GM19468 (cell line): ENCODE measurements around the gene SYNPR.

Experiments
- ATAC-seq: cut with Tn5 transposase; IDR thresholded peaks from one replicate; pipeline ENCODE4 v1.9.1; 2021; ENCODE audit warnings: mild to moderate bottlenecking, moderate library complexity, moderate number of reproducible peaks; ENCODE audit not compliant: unreplicated experiment; ENCODE audit errors: extremely low read depth

SYNPR gene

DNA sequence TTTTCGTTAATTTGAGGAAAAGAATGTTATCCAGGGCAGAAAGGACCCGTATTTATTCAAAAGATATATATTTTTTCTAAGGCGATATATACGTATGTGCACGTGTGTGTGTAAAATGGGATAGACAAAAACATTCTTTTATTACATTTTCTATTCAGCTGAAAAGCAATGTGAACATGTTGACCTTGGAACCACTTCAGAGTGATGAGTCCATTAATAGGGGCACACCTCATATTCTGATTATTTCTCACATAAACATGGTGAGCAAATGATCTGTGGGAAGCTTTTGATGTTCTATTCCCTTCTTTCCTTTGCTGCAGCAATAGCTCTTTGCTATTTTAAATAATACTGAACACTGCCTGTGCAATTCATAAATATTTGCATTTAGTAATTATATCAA lies 87.6 kb downstream of the SYNPR start:
- ATAC-seq: no peak

DNA sequence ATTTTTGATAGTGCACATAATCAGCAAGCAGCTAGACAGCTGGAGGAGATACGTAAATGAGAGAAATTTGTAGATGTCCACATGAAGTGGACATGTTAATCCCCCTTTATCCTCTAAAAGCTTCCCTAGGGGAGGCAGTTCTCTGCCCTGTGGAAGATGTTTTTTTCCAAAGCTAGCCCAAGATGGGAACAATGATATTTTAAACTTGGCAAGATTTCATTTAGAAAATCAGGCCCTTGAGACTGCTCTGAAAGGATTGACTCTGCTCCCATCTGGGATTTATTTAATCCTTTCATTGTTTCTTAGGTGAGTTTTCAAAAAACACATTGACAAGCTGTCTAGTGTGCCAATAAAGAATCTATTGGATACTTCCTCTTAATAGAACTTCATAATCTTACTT lies 92.0 kb downstream of the SYNPR start:
- ATAC-seq: no peak

- ATAC-seq: no peak
These were observed 104.9 kb downstream of the SYNPR start for GRCh38 chr3:63383040-63383439.

DNA sequence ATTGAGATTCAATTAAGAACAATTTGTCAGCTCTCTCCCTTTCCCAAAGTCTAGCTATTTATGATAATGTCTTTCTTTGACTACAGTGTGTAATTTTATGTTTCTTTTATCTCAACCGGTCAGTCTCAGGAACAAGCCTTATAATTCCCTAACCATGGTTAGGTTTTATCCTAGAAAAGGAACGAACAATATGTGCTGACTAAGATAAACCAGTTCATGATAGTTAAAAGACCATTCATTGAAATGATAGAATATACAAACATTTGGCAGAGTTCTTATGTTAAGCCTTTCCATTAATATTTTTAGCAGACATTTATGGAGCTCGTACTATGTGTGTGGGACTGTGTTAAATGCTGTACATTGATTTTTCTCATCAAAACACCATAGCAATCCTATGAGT lies 106.3 kb downstream of the SYNPR start:
- ATAC-seq: no peak

GRCh38 chr3:63385629-63386028 lies 107.5 kb downstream of the SYNPR start:
- ATAC-seq: no peak

DNA sequence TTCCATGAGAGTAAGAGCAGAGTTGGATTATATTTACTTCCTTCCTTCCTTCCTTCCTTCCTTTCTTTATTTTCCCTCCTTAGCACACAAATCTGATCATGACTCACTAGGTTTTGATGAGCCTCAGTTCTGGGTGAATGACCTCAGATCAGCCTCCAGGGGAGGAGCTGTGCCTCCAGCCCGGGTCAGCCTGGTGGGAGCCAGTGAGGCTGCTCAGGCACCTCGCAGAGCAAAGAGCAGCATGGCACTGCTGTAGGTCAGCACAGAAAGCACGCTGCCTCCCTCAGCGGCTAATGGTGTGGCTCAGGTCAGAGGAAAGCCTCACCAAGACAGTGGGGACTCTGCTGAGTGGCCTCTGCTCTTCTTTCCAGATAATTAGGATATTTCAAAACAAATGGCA lies 108.5 kb downstream of the SYNPR start:
- ATAC-seq: no peak

- no peak for ATAC-seq
These were observed 109.5 kb downstream of the SYNPR start for GRCh38 chr3:63387568-63387967.

- no peak for ATAC-seq
These were observed 112.7 kb downstream of the SYNPR start for GRCh38 chr3:63390710-63391230.

DNA sequence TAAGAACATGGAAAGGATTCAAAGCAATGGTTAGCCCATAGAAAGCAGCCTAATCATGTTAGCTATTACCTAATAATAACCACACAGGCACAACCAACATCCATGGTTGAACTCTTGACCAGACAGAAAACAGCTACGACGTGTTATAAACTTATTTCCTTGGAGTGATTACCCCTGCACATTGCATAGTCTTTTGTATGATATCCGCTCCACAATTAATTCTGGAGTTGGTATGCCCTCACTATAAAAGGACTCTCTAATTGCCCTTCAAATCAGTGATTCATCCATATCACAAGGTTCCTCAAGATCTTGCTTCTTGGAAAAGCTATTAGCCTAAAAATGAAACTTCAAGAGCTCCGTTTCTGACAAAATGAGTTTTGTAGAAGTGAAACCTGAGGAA lies 117.9 kb downstream of the SYNPR start:
- ATAC-seq: no peak

- no peak for ATAC-seq
These were observed 122.2 kb downstream of the SYNPR start for GRCh38 chr3:63400246-63400860.

DNA sequence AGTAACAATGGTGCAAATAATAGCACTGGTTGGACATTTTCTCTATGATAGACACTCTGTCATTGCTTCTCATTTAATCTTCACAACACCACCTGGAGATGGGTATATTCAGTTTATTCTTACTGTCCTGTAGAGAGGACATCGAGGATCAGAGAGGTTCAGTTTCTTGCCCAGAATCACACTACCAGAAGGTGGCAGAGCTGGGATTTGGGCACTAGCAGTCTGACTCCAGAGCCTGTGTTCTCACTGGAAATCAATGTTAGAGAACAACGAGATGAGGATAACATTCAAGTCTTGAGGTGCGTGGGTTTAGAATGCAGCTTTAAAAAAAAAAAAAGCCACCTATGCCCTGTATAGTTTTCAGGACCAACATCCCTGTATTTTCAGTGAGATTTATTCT lies 127.8 kb downstream of the SYNPR start:
- no peak for ATAC-seq

- no peak for ATAC-seq
These were observed 135.4 kb downstream of the SYNPR start for GRCh38 chr3:63413523-63413922.

DNA sequence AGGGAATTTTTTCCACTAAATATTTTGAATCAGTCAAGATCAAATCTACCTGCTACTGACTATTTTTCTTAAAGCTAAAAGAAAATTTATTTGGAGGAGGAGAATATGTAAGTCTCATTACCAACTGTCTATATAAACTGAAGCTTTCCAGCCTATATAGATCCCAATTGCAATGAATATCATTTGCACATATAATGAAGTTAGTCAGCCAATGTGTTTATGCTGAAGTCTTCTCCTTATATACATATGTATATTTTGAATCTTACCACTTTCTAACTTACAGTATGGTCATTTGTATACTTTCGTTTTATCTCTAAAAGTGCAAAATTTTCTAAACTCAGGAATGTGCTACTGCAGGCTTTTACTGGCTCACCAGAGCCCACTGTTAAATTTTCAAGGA lies 136.5 kb downstream of the SYNPR start:
- ATAC-seq: no peak

DNA sequence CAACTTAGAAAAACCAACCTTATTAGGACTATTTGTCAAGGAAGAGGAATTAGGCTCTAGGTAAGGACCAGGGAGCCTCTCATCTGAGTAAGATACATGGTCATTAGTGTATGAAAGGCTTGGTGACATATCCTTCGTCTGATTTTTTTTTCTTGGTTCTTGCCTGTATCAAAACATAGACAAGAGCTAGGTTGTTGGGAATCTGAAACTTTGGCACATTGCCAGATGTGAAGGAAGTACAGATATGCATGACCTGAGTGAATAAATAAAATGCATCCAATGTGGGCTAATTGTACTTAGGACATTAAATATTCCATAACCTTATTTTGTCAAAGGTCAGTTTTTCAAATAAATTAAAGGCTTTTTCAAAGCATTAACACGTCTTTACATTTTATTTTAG lies 151.8 kb downstream of the SYNPR start:
- no peak for ATAC-seq

GRCh38 chr3:63430875-63431274 lies 152.8 kb downstream of the SYNPR start:
- ATAC-seq: no peak

DNA sequence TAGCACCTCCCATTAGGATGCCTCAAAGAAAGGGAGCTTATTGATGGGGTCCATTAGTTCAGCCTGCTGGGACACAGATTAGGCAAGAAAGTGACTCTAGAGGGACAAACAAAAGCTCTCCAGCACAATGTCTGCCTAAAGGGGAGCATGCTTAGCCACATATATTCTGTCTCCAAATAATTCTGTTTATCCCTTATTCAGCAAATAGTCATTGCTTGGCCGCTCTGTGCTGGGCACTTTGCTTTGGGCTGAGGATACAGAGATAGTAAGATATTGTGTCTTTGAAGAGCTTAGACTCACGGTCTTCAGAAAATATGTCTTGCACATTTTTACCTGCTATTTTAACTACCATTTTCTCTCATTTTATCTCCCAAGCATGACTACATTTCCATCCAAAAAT lies 159.8 kb downstream of the SYNPR start:
- ATAC-seq: no peak

GRCh38 chr3:63438826-63439371 lies 160.8 kb downstream of the SYNPR start:
- no peak for ATAC-seq

DNA sequence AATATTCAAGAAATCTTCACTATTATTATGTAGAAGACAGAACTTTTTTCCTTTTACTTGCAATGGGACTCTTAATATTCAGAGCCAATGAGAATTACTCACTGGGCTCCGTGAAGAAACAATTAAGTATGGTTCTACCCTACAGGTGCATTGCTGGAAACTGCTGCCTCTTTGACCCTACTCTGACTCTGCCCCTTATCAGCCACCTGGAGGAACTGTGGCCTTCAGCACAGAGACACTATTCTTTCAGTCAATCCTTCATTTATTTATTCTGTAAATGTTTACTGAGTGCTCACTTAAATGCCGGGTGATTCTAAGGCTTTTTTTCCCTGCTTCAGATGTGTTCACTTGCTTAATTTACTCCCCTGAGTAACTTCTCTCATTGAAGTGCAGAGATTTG lies 163.2 kb downstream of the SYNPR start:
- ATAC-seq: no peak

- ATAC-seq: no peak
These were observed 164.8 kb downstream of the SYNPR start for GRCh38 chr3:63442918-63443317.

- ATAC-seq: no peak
These were observed 171.9 kb downstream of the SYNPR start for GRCh38 chr3:63450023-63450422.

DNA sequence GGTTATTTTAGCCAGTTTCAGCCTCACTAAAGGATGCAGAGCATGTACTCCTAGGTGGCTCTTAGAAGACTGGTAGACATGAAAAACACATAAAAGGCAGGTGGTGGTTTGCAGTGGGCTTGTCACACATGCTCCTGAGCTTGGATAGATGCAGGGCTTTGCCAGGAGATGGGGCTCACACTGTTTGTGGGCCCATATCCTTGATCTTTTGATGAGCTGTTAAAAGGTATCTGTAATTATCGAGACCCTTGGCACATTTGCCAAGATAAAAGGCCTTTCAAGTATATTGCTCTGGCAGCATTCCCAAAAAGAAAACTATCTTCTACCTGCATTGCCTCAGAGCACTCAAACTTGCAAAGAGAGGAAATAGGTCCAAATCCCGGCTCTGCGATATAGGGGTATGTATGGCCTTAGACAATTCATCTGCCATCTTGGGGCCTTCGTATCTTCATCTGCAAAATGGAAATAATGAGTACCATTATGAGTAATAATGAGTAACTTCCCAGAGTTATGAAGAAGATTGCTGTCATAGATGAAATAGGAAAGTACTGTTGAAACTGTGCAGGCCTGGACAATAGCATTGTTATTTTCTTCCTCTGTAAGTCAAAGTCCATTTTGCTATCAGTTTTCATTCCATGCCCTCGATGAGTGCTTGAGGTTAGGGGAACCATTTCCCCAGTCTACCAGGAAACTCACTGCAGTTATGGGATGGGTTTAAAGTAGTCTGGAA lies 172.7 kb downstream of the SYNPR start:
- no peak for ATAC-seq

GRCh38 chr3:63456901-63457300 lies 178.8 kb downstream of the SYNPR start:
- ATAC-seq: no peak
